K562 (cell line): ENCODE measurements around the gene PGA3. TPM values are rescaled to one million over a fixed set of nuclear protein-coding genes. Genes with fewer than 3 reads are reported as not detected.

Source experiments
- CREM ChIP-seq: IDR thresholded peaks from 2 replicates; pipeline ENCODE4 v1.6.1; 2014; ENCODE audit warnings: antibody characterized with exemption, low read depth
- EP300 ChIP-seq: IDR thresholded peaks from 2 replicates; pipeline ENCODE4 v1.6.1; 2012; ENCODE audit warnings: low read length, improper control_type of control experiment
- ESRRA ChIP-seq: fragments of 450-650 bp; IDR thresholded peaks from 2 replicates; pipeline ENCODE4 v1.6.1; 2014; ENCODE audit warnings: low read depth, mild to moderate bottlenecking, moderate library complexity, borderline replicate concordance
- FOXO4 ChIP-seq: fragments of 450-650 bp; formaldehyde crosslinking; IDR thresholded peaks from 2 replicates; pipeline ENCODE4 v1.4.0; 2020; ENCODE audit warnings: mild to moderate bottlenecking, moderate library complexity
- HDAC2 ChIP-seq: fragments of 450-650 bp; IDR thresholded peaks from 2 replicates; pipeline ENCODE4 v1.6.1; 2016; ENCODE audit warnings: mild to moderate bottlenecking
- MBD1 ChIP-seq: fragments of 250-450 bp; sonication (Bioruptor Pico); IDR thresholded peaks from 2 replicates; pipeline ENCODE4 v1.8.0; 2022; ENCODE audit warnings: inconsistent platforms
- MITF ChIP-seq: IDR thresholded peaks from 2 replicates; pipeline ENCODE4 v1.6.1; 2014; ENCODE audit warnings: antibody characterized with exemption
- MYNN ChIP-seq, 2 experiments: sonication (generic); formaldehyde crosslinking in 1 of 2; IDR thresholded peaks; 2 replicates each; pipeline versions ENCODE4 v1.5.0 to v1.6.1; 2016 to 2020; ENCODE audit warnings: antibody characterized with exemption in 1 of 2, missing genetic modification reagents in 1 of 2
- NFYB ChIP-seq: IDR thresholded peaks from 2 replicates; pipeline ENCODE4 v1.6.1; 2011; ENCODE audit warnings: mild to moderate bottlenecking, moderate library complexity; ENCODE audit not compliant: insufficient read length; ENCODE audit errors: extremely low read depth
- NKRF ChIP-seq: fragments of 450-650 bp; IDR thresholded peaks from 2 replicates; pipeline ENCODE4 v1.6.1; 2016; ENCODE audit warnings: borderline replicate concordance
- NR2C1 ChIP-seq, 2 experiments: fragments of 450-650 bp; IDR thresholded peaks; 2 replicates each; pipeline ENCODE4 v1.6.1; 2017; ENCODE audit warnings: mild to moderate bottlenecking in 2 of 2, antibody characterized with exemption in 1 of 2, inconsistent platforms in 1 of 2, missing compliant biosample characterization in 1 of 2, missing genetic modification characterization in 1 of 2
- POLR2AphosphoS2 ChIP-seq: IDR thresholded peaks from 2 replicates; pipeline ENCODE4 v1.6.1; 2012; ENCODE audit warnings: low read length, improper control_type of control experiment
- RBM25 ChIP-seq: fragments of 200-400 bp; formaldehyde crosslinking; IDR thresholded peaks from 2 replicates; pipeline ENCODE4 v1.6.1; 2018; ENCODE audit warnings: low read length, low read depth, moderate library complexity; ENCODE audit not compliant: severe bottlenecking
- TAF1 ChIP-seq: IDR thresholded peaks from 2 replicates; pipeline ENCODE4 v1.6.1; 2011; ENCODE audit warnings: mild to moderate bottlenecking, low read length, moderate library complexity; ENCODE audit not compliant: insufficient read depth, control insufficient read depth, severe bottlenecking; ENCODE audit errors: extremely low read depth
- ZFP30 ChIP-seq: fragments of 250-450 bp; sonication (Bioruptor Pico); IDR thresholded peaks from 2 replicates; pipeline ENCODE4 v1.8.0; 2022; ENCODE audit warnings: moderate library complexity, mild to moderate bottlenecking, inconsistent platforms, borderline replicate concordance
- ZNF140 ChIP-seq: fragments of 250-450 bp; sonication (Bioruptor Pico); IDR thresholded peaks from 2 replicates; pipeline ENCODE4 v1.8.0; 2021; ENCODE audit warnings: moderate library complexity, mild to moderate bottlenecking, inconsistent platforms
- ZNF212 ChIP-seq: fragments of 450-650 bp; formaldehyde crosslinking; IDR thresholded peaks from 2 replicates; pipeline ENCODE4 v1.4.0; 2020; ENCODE audit warnings: mild to moderate bottlenecking
- ZNF23 ChIP-seq: fragments of 250-450 bp; sonication (Bioruptor Pico); IDR thresholded peaks from 2 replicates; pipeline ENCODE4 v1.4.0; 2020; ENCODE audit warnings: mild to moderate bottlenecking
- ZNF511 ChIP-seq: sonication (generic); formaldehyde crosslinking; IDR thresholded peaks from 2 replicates; pipeline ENCODE4 v1.8.0; 2022; ENCODE audit warnings: mild to moderate bottlenecking, missing genetic modification reagents
- ZNF586 ChIP-seq: fragments of 450-650 bp; formaldehyde crosslinking; conservative IDR thresholded peaks from 2 replicates; pipeline ENCODE4 v1.4.0; 2020; ENCODE audit warnings: mild to moderate bottlenecking, moderate library complexity
- ZSCAN29 ChIP-seq: fragments of 450-650 bp; IDR thresholded peaks from 2 replicates; pipeline ENCODE4 v1.6.1; 2017
- polyA plus RNA-seq, 8 experiments: library from polyadenylated mRNA; depleted of rRNA in 4 of 8; stranded (reverse) in 5 of 8; unstranded in 3 of 8; fragments of >200 nt; fragmentation: Nextera tagmentation in 2 of 8; fragmentation: Illumina TruSeq in 1 of 8; extraction: Ambion mirVana in 2 of 8; extraction: Trizol in 1 of 8; gene quantifications; 2 replicates each; pipeline versions ENCODE4 v1.2.1 to v1.2.3, GENCODE V29; 2011 to 2014; ENCODE audit warnings: inconsistent platforms in 1 of 8, missing spikeins in 1 of 8
- total RNA-seq, 7 experiments: library from RNA; depleted of rRNA in 6 of 7; stranded (reverse); fragments of >200 nt in 6 of 7; fragmentation: Illumina TruSeq in 2 of 7; extraction: Trizol in 2 of 7; gene quantifications; 2 replicates each; pipeline versions ENCODE4 v1.2.1 to v1.2.3, GENCODE V29; 2011 to 2021; ENCODE audit warnings: low replicate concordance in 1 of 7

PGA3 gene
- total and polyA plus RNA-seq, 9 of the 15 experiments (the other 6 are each of a cell fraction or from before 2014, with no cell fraction given): 0.15 to 0.18 (median 0.18) TPM; not detected in 6

- TF ChIP-seq FOXO4 (CRISPR knock-in tag) (no peak), NFYB (no peak), ESRRA (no peak), MITF (no peak), EP300 (peak; percentile 93), ZFP30 (CRISPR knock-in tag) (no peak), POLR2AphosphoS2 (no peak), CREM (peak; percentile 82), ZNF23 (CRISPR knock-in tag) (no peak), HDAC2 (0 out of 2 replicates have a peak, but pooled peaks have one; percentile 34), RBM25 (peak; percentile 87), ZNF212 (no peak), NKRF (no peak), ZSCAN29 (no peak), MBD1 (no peak), ZNF586 (CRISPR knock-in tag) (no peak), ZNF140 (CRISPR knock-in tag) (no peak), ZNF511 (CRISPR knock-in tag) (no peak), MYNN (IDR thresholded peaks at IDR 0.05) (peak; percentile 65; the same call in 1 of the 2 replicates), MYNN (CRISPR knock-in tag; IDR thresholded peaks at IDR 0.05) (no peak), TAF1 (no peak), NR2C1 (IDR thresholded peaks at IDR 0.05) (no peak), NR2C1 (tag; IDR thresholded peaks at IDR 0.05) (no peak)
These were observed 39.4 kb upstream of the PGA3 start (continued) for GRCh38 chr11:61163714-61164605.
